CD4-positive, CD25-positive, alpha-beta regulatory T cell (primary cell): ENCODE data around the gene MGAT5. TPM values are rescaled to one million over a fixed set of nuclear protein-coding genes. Genes with fewer than 3 reads are reported as not detected.
A peak's percentile ranks its signal among the peaks of the same experiment; 100 is the strongest.

Experiments used
- ATAC-seq, 2 donors: fragments of 150-1000 bp; cut with Tn5 transposase; one replicate each; pipeline ENCODE4 v1.10.0; 2021; ENCODE audit warnings: low read depth in 2 of 2, moderate number of reproducible peaks in 2 of 2, moderate library complexity in 1 of 2
- DNase-seq, 3 donors: peaks; one replicate each; pipeline versions ENCODE4 v3.0.0 to v3.0.0-alpha.2; 2012 to 2022; ENCODE audit warnings: mixed read lengths in 1 of 3
- H3K27ac ChIP-seq: one replicate; pipeline ENCODE4 v1.7.0; 2013; ENCODE audit warnings: mild to moderate bottlenecking, low read length; ENCODE audit not compliant: insufficient read depth, poor library complexity, severe bottlenecking
- H3K27me3 ChIP-seq: one replicate; pipeline ENCODE4 v1.7.0; 2013; ENCODE audit warnings: low read length; ENCODE audit not compliant: control insufficient read depth, insufficient read depth
- H3K36me3 ChIP-seq: one replicate; pipeline ENCODE4 v1.7.0; 2013; ENCODE audit warnings: mild to moderate bottlenecking, low read length, moderate library complexity; ENCODE audit not compliant: control insufficient read depth, insufficient read depth
- H3K4me1 ChIP-seq: 2 replicates; pipeline ENCODE4 v1.7.0; 2013; ENCODE audit warnings: mild to moderate bottlenecking, low read length; ENCODE audit not compliant: insufficient read depth, control insufficient read depth, poor library complexity, severe bottlenecking
- H3K4me3 ChIP-seq: one replicate; pipeline ENCODE4 v1.7.0; 2013; ENCODE audit warnings: low read depth, mild to moderate bottlenecking, low read length, moderate library complexity
- H3K9me3 ChIP-seq, 2 experiments: 1 replicate in 1 of 2; 2 replicates in 1 of 2; pipeline ENCODE4 v1.7.0; 2013; ENCODE audit warnings: low read length in 2 of 2, mild to moderate bottlenecking in 1 of 2, moderate library complexity in 1 of 2; ENCODE audit not compliant: control insufficient read depth in 2 of 2
- H3K27ac Mint-ChIP-seq, 3 donors: one replicate each; pipeline ENCODE4 v1.8.0; 2020 to 2022; ENCODE audit warnings: mild to moderate bottlenecking in 3 of 3, mixed read lengths in 3 of 3, moderate library complexity in 2 of 3
- H3K27me3 Mint-ChIP-seq: one replicate; pipeline ENCODE4 v1.8.0; 2022; ENCODE audit warnings: mild to moderate bottlenecking, mixed read lengths
- H3K36me3 Mint-ChIP-seq: one replicate; pipeline ENCODE4 v1.8.0; 2020; ENCODE audit warnings: mixed read lengths
- H3K4me1 Mint-ChIP-seq, 4 donors: one replicate each; pipeline ENCODE4 v1.8.0; 2020 to 2022; ENCODE audit warnings: mixed read lengths in 4 of 4, mild to moderate bottlenecking in 1 of 4
- H3K4me3 Mint-ChIP-seq, 4 donors: one replicate each; pipeline ENCODE4 v1.8.0; 2020 to 2022; ENCODE audit warnings: mild to moderate bottlenecking in 4 of 4, mixed read lengths in 4 of 4, moderate library complexity in 3 of 4
- H3K9me3 Mint-ChIP-seq, 7 donors: one replicate each; pipeline ENCODE4 v1.8.0; 2020 to 2022; ENCODE audit warnings: mixed read lengths in 7 of 7, mild to moderate bottlenecking in 3 of 7, moderate library complexity in 2 of 7
- polyA plus RNA-seq, 4 donors: library from polyadenylated mRNA; unstranded; fragments of 300-500 nt; fragmentation: Illumina TruSeq; gene quantifications; one replicate each; pipeline ENCODE4 v1.2.3, GENCODE V29; 2021
- total RNA-seq: library from RNA; stranded (reverse); gene quantifications from one replicate; pipeline ENCODE4 v1.2.3, GENCODE V29; 2022

The MGAT5 gene
- total and polyA plus RNA-seq, 5 donors from 2014 or later, result 3.6 to 68.8 (median 6.9) TPM

DNA sequence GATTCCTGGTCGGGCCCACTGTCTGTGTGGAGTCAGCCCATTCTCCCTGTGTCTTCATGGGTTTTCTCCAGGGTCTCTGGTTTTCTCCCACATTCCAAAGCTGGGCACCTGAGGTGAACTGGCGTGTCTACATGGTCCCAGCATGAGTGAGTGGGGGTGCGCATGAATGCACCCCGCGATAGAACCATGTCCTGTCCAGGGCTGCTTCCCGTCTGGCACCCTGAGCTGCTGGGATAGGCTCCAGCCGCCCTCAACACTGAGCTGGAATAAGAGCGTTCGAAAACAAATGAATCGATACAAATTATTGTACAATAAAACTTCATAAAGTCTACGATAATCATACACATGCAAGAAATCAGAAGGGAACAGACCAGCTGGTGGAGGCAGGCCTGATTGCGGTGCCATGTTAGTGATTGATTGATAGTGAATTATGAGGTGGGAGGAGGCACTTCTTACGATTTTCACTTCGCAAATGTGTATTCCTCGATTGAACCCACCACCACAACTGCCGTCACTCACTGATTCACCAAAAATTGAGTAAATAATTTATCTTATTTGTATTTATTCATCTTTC lies 186.6 kb downstream of the MGAT5 start:
- Histone ChIP-seq H3K27me3 (no peaks in the 10 kb centered on the region), H3K36me3 (peaks cover 39% of the 10 kb centered on the region), H3K27ac (no peak overlapping the region), H3K4me3 (no peak overlapping the region), H3K9me3 (no peaks in the 10 kb centered on the region), H3K4me1 (no peaks in the 10 kb centered on the region)
- Mint-ChIP-seq H3K4me1 (peaks cover 0 to 5% (median 2%) of the 10 kb centered on the region in 4 donors), H3K4me3 (no peak overlapping the region), H3K36me3 (peaks cover 35% of the 10 kb centered on the region), H3K27me3 (no peaks in the 10 kb centered on the region), H3K27ac (no peak overlapping the region), H3K9me3 (no peaks in the 10 kb centered on the region)
- ATAC-seq (no peak), DNase-seq (no peak)

GRCh38 chr2:134441153-134441863 lies 187.4 kb downstream of the MGAT5 start:
- H3K27ac Mint-ChIP-seq, result peak overlapping the region in 1 of 3 donors; percentile 31
- peaks cover 35% of the 10 kb centered on the region for H3K36me3 ChIP-seq

GRCh38 chr2:134443814-134444480 lies 190.1 kb downstream of the MGAT5 start:
- DNase-seq (no peak), ATAC-seq (no peak)
- Mint-ChIP-seq H3K27ac (no peak overlapping the region), H3K9me3 (peaks cover 0 to 1% (median 0%) of the 10 kb centered on the region in 7 donors), H3K27me3 (no peaks in the 10 kb centered on the region), H3K4me1 (peaks cover 0 to 4% (median 1%) of the 10 kb centered on the region in 4 donors), H3K36me3 (peaks cover 33% of the 10 kb centered on the region), H3K4me3 (no peak overlapping the region)
- Histone ChIP-seq H3K4me1 (no peaks in the 10 kb centered on the region), H3K36me3 (peaks cover 44% of the 10 kb centered on the region), H3K27me3 (no peaks in the 10 kb centered on the region), H3K27ac (no peak overlapping the region), H3K4me3 (no peak overlapping the region), H3K9me3 (no peaks in the 10 kb centered on the region)

More at GRCh38 chr2:134441153-134441863, 187.4 kb downstream of the MGAT5 start:
- H3K36me3 Mint-ChIP-seq, result peaks cover 28% of the 10 kb centered on the region
- no peak overlapping the region for H3K4me3 ChIP-seq
- DNase-seq (no peak), ATAC-seq (no peak)
- H3K4me3 Mint-ChIP-seq, result no peak overlapping the region
- no peaks in the 10 kb centered on the region for H3K9me3 ChIP-seq
- H3K27ac ChIP-seq, result no peak overlapping the region
- peaks cover 0 to 5% (median 2%) of the 10 kb centered on the region in 4 donors for H3K4me1 Mint-ChIP-seq
- H3K4me1 ChIP-seq, result no peaks in the 10 kb centered on the region
- no peaks in the 10 kb centered on the region for H3K27me3 ChIP-seq
- H3K27me3 Mint-ChIP-seq, result no peaks in the 10 kb centered on the region
- no peaks in the 10 kb centered on the region for H3K9me3 Mint-ChIP-seq

DNA sequence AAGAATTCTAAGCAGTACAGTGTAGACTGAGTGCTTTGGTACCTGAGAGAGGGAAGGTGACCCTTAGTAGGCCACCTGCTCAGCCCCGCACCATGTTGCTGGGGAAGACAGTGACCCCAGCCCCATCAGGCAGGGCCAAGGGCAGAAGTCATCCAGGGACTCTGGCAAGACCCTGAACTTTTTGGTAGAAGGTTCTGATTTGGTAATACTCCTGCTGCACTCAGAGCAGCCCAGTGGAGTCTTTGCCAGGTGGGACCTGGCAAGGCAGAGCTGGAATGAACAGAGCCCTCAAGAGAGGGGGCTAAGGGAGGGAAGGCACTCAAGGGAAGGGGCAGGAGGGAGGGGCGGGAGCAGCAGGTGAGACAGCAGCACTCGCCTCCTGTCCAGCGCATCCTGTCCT lies 191.2 kb downstream of the MGAT5 start:
- Histone ChIP-seq H3K36me3 (peaks cover 44% of the 10 kb centered on the region), H3K4me3 (no peak overlapping the region), H3K27ac (no peak overlapping the region), H3K27me3 (no peaks in the 10 kb centered on the region), H3K9me3 (no peaks in the 10 kb centered on the region), H3K4me1 (no peaks in the 10 kb centered on the region)
- no peaks in the 10 kb centered on the region for H3K27me3 Mint-ChIP-seq
- H3K9me3 Mint-ChIP-seq, result peaks cover 0 to 1% (median 0%) of the 10 kb centered on the region in 7 donors
- no peak for DNase-seq
- H3K4me3 Mint-ChIP-seq, result no peak overlapping the region
- no peak for ATAC-seq
- H3K36me3 Mint-ChIP-seq, result peaks cover 32% of the 10 kb centered on the region
- no peak overlapping the region for H3K27ac Mint-ChIP-seq
- H3K4me1 Mint-ChIP-seq, result peaks cover 0 to 4% (median under 1%) of the 10 kb centered on the region in 4 donors

GRCh38 chr2:134445985-134446382 lies 192.1 kb downstream of the MGAT5 start:
- no peak overlapping the region for H3K27ac Mint-ChIP-seq
- H3K4me3 ChIP-seq, result no peak overlapping the region

GRCh38 chr2:134446383-134447017 lies 192.6 kb downstream of the MGAT5 start:
- Mint-ChIP-seq H3K27ac (peak overlapping the region in 1 of 3 donors; percentile 8), H3K9me3 (peaks cover 0 to 1% (median 0%) of the 10 kb centered on the region in 7 donors), H3K4me3 (no peak overlapping the region), H3K4me1 (peaks cover 0 to 7% (median 2%) of the 10 kb centered on the region in 4 donors), H3K27me3 (no peaks in the 10 kb centered on the region), H3K36me3 (peaks cover 28% of the 10 kb centered on the region)
- no peaks in the 10 kb centered on the region for H3K4me1 ChIP-seq
- ATAC-seq, result no peak
- DNase-seq, result no peak
- H3K27me3 ChIP-seq, result no peaks in the 10 kb centered on the region
- no peak overlapping the region for H3K27ac ChIP-seq
- H3K4me3 ChIP-seq, result no peak overlapping the region
- no peaks in the 10 kb centered on the region for H3K9me3 ChIP-seq
- H3K36me3 ChIP-seq, result peaks cover 44% of the 10 kb centered on the region

More at GRCh38 chr2:134445985-134446382, 192.1 kb downstream of the MGAT5 start:
- ATAC-seq, result no peak
- Histone ChIP-seq H3K4me1 (no peaks in the 10 kb centered on the region), H3K27me3 (no peaks in the 10 kb centered on the region), H3K27ac (no peak overlapping the region), H3K9me3 (no peaks in the 10 kb centered on the region), H3K36me3 (peaks cover 44% of the 10 kb centered on the region)
- Mint-ChIP-seq H3K4me3 (no peak overlapping the region), H3K36me3 (peaks cover 28% of the 10 kb centered on the region), H3K9me3 (peaks cover 0 to 1% (median 0%) of the 10 kb centered on the region in 7 donors), H3K27me3 (no peaks in the 10 kb centered on the region), H3K4me1 (peaks cover 0 to 6% (median 2%) of the 10 kb centered on the region in 4 donors)
- no peak for DNase-seq

GRCh38 chr2:134447669-134448068 lies 193.8 kb downstream of the MGAT5 start:
- Histone ChIP-seq H3K27me3 (no peaks in the 10 kb centered on the region), H3K27ac (no peak overlapping the region), H3K4me3 (no peak overlapping the region), H3K4me1 (no peaks in the 10 kb centered on the region), H3K9me3 (no peaks in the 10 kb centered on the region), H3K36me3 (peaks cover 40% of the 10 kb centered on the region)
- Mint-ChIP-seq H3K9me3 (peaks cover 0 to 1% (median 0%) of the 10 kb centered on the region in 7 donors), H3K27me3 (no peaks in the 10 kb centered on the region), H3K4me3 (no peak overlapping the region), H3K36me3 (peaks cover 24% of the 10 kb centered on the region), H3K27ac (no peak overlapping the region), H3K4me1 (peaks cover 0 to 4% (median 1%) of the 10 kb centered on the region in 4 donors)
- no peak for ATAC-seq
- no peak for DNase-seq
